ENCODE results near the gene ANKFN1.

The ANKFN1 gene

GRCh38 chr17:56449176-56449575 lies 295.9 kb downstream of the ANKFN1 start:
- no peak for DNase-seq
- no peaks in the 10 kb centered on the region for H3K27me3 ChIP-seq (replicated peaks)
- no peak overlapping the region for H3K27ac ChIP-seq
- TF ChIP-seq CTCF (IDR thresholded peaks at IDR 0.05; ENCODE audit: low read depth, low read length, missing control alignments) = no peak
- no peak overlapping the region for H3K4me3 ChIP-seq (ENCODE audit: low read depth, low read length)
- H3K36me3 ChIP-seq (replicated peaks) = no peaks in the 10 kb centered on the region
- in situ Hi-C loops (cut with HindIII; ENCODE audit: low pct_ligation_motif_present, low sequenced_read_pairs) = no loop called here

GRCh38 chr17:56451629-56452028 lies 298.4 kb downstream of the ANKFN1 start:
- DNase-seq = no peak
- in situ Hi-C loops (cut with HindIII; ENCODE audit: low pct_ligation_motif_present, low sequenced_read_pairs) = no loop called here
- H3K4me3 ChIP-seq (ENCODE audit: low read depth, low read length) = no peak overlapping the region
- no peaks in the 10 kb centered on the region for H3K27me3 ChIP-seq (replicated peaks)
- no peaks in the 10 kb centered on the region for H3K36me3 ChIP-seq (replicated peaks)
- TF ChIP-seq CTCF (IDR thresholded peaks at IDR 0.05; ENCODE audit: low read depth, low read length, missing control alignments) = no peak
- no peak overlapping the region for H3K27ac ChIP-seq

- Histone ChIP-seq H3K36me3 (replicated peaks) (no peaks in the 10 kb centered on the region), H3K27me3 (replicated peaks) (no peaks in the 10 kb centered on the region), H3K27ac (no peak overlapping the region), H3K4me3 (ENCODE audit: low read depth, low read length) (no peak overlapping the region)
- no peak for DNase-seq
- TF ChIP-seq CTCF (IDR thresholded peaks at IDR 0.05; ENCODE audit: low read depth, low read length, missing control alignments) = no peak
- in situ Hi-C loops (cut with HindIII; ENCODE audit: low pct_ligation_motif_present, low sequenced_read_pairs) = no loop called here
Observed at GRCh38 chr17:56452461-56452860, 299.2 kb downstream of the ANKFN1 start.

GRCh38 chr17:56457501-56457900 lies 304.2 kb downstream of the ANKFN1 start:
- DNase-seq = no peak
- Histone ChIP-seq H3K36me3 (replicated peaks) (no peaks in the 10 kb centered on the region), H3K4me3 (ENCODE audit: low read depth, low read length) (no peak overlapping the region), H3K27me3 (replicated peaks) (no peaks in the 10 kb centered on the region), H3K27ac (no peak overlapping the region)
- in situ Hi-C loops (cut with HindIII; ENCODE audit: low pct_ligation_motif_present, low sequenced_read_pairs) = no loop called here
- TF ChIP-seq CTCF (IDR thresholded peaks at IDR 0.05; ENCODE audit: low read depth, low read length, missing control alignments) = no peak

GRCh38 chr17:56465886-56466285 lies 312.6 kb downstream of the ANKFN1 start:
- no peak overlapping the region for H3K27ac ChIP-seq
- no peak for DNase-seq
- in situ Hi-C loops (cut with HindIII; ENCODE audit: low pct_ligation_motif_present, low sequenced_read_pairs) = no loop called here
- no peaks in the 10 kb centered on the region for H3K36me3 ChIP-seq (replicated peaks)
- H3K4me3 ChIP-seq (ENCODE audit: low read depth, low read length) = no peak overlapping the region
- no peak for TF ChIP-seq CTCF (IDR thresholded peaks at IDR 0.05; ENCODE audit: low read depth, low read length, missing control alignments)
- H3K27me3 ChIP-seq (replicated peaks) = no peaks in the 10 kb centered on the region

- no peak for DNase-seq
- TF ChIP-seq CTCF (IDR thresholded peaks at IDR 0.05; ENCODE audit: low read depth, low read length, missing control alignments) = no peak
Observed at GRCh38 chr17:56468840-56469239, 315.6 kb downstream of the ANKFN1 start.

More at GRCh38 chr17:56468840-56469239, 315.6 kb downstream of the ANKFN1 start:
- in situ Hi-C loops (cut with HindIII; ENCODE audit: low pct_ligation_motif_present, low sequenced_read_pairs) = no loop called here
- Histone ChIP-seq H3K4me3 (ENCODE audit: low read depth, low read length) (no peak overlapping the region), H3K27ac (no peak overlapping the region), H3K36me3 (replicated peaks) (no peaks in the 10 kb centered on the region), H3K27me3 (replicated peaks) (no peaks in the 10 kb centered on the region)
